Tibial artery (tissue), 4 donors: ENCODE data around the gene RHBDD3.

Source experiments
- DNase-seq, 2 donors: peaks; one replicate each; pipeline ENCODE4 v3.0.0-alpha.2; 2019
- H3K27ac ChIP-seq, 2 donors: fragments of 200-600 bp; sonication (generic) in 1 of 2; 1 replicate in 1 of 2; 2 replicates in 1 of 2; pipeline ENCODE4 v1.5.1; 2018 to 2019; ENCODE audit warnings: mild to moderate bottlenecking in 1 of 2
- H3K27me3 ChIP-seq, 2 donors: fragments of 200-600 bp; sonication (generic) in 1 of 2; one replicate each; pipeline versions ENCODE4 v1.5.1 to v1.6.0; 2016 to 2019
- H3K36me3 ChIP-seq, 3 donors: fragments of 200-600 bp; sonication (generic) in 2 of 3; one replicate each; pipeline ENCODE4 v1.5.1; 2016 to 2019; ENCODE audit warnings: mild to moderate bottlenecking in 2 of 3
- H3K4me1 ChIP-seq, 4 donors: fragments of 200-600 bp; sonication (generic) in 2 of 4; 1 replicate in 3 of 4; 2 replicates in 1 of 4; pipeline ENCODE4 v1.5.1; 2016 to 2019
- H3K4me3 ChIP-seq, 2 donors: fragments of 200-600 bp; sonication (generic) in 1 of 2; 1 replicate in 1 of 2; 2 replicates in 1 of 2; pipeline ENCODE4 v1.5.1; 2018 to 2019; ENCODE audit warnings: mild to moderate bottlenecking in 2 of 2
- H3K9me3 ChIP-seq, 3 donors: fragments of 200-600 bp; sonication (generic) in 1 of 3; one replicate each; pipeline ENCODE4 v1.5.1; 2016 to 2019
- CTCF ChIP-seq, 2 experiments: fragments of 200-600 bp in 1 of 2; fragments of 450-650 bp in 1 of 2; IDR thresholded peaks; one replicate each; pipeline ENCODE4 v1.5.1; 2017 to 2019; ENCODE audit warnings: antibody characterized with exemption in 2 of 2, mild to moderate bottlenecking in 1 of 2, moderate library complexity in 1 of 2
- intact Hi-C: fragments of 100-400 bp; cut with DNase I; formaldehyde crosslinking; loops from one replicate; pipeline ENCODE4 v1.15.0; 2023; ENCODE audit warnings: low total_unique reads

RHBDD3 gene

GRCh38 chr22:29298641-29299040 is 30.9 kb upstream of the RHBDD3 start:
- H3K36me3 ChIP-seq: peaks cover 70 to 78% (median 74%) of the 10 kb centered on the region in 3 donors
- no peak for TF ChIP-seq CTCF (IDR thresholded peaks at IDR 0.05)
- H3K4me3 ChIP-seq: no peak overlapping the region
- intact Hi-C loops: no loop called here
- H3K4me1 ChIP-seq: peaks cover 0 to 19% (median 12%) of the 10 kb centered on the region in 4 donors
- H3K27ac ChIP-seq: no peak overlapping the region
- no peak for DNase-seq
- H3K9me3 ChIP-seq: no peaks in the 10 kb centered on the region
- H3K27me3 ChIP-seq: no peaks in the 10 kb centered on the region

- no peaks in the 10 kb centered on the region for H3K9me3 ChIP-seq
- no peaks in the 10 kb centered on the region for H3K4me1 ChIP-seq
- H3K27me3 ChIP-seq: no peaks in the 10 kb centered on the region
- peaks cover 93 to 98% (median 97%) of the 10 kb centered on the region in 3 donors for H3K36me3 ChIP-seq
- intact Hi-C loops: no loop called here
- H3K27ac ChIP-seq: no peak overlapping the region
- DNase-seq: no peak
- TF ChIP-seq CTCF (IDR thresholded peaks at IDR 0.05): no peak
- no peak overlapping the region for H3K4me3 ChIP-seq
These were observed 24.6 kb upstream of the RHBDD3 start for GRCh38 chr22:29292379-29292778.

GRCh38 chr22:29291215-29291614 is 23.4 kb upstream of the RHBDD3 start:
- Histone ChIP-seq H3K27ac (no peak overlapping the region), H3K36me3 (peaks cover 93 to 98% (median 97%) of the 10 kb centered on the region in 3 donors), H3K27me3 (no peaks in the 10 kb centered on the region), H3K9me3 (no peaks in the 10 kb centered on the region), H3K4me3 (no peak overlapping the region), H3K4me1 (no peaks in the 10 kb centered on the region)
- intact Hi-C loops: no loop called here
- no peak for DNase-seq
- TF ChIP-seq CTCF (IDR thresholded peaks at IDR 0.05): no peak

GRCh38 chr22:29290061-29290460 is 22.3 kb upstream of the RHBDD3 start:
- no peaks in the 10 kb centered on the region for H3K27me3 ChIP-seq
- H3K9me3 ChIP-seq: no peaks in the 10 kb centered on the region
- peaks cover 93 to 98% (median 97%) of the 10 kb centered on the region in 3 donors for H3K36me3 ChIP-seq
- H3K27ac ChIP-seq: no peak overlapping the region
- no peak for TF ChIP-seq CTCF (IDR thresholded peaks at IDR 0.05)
- H3K4me1 ChIP-seq: no peaks in the 10 kb centered on the region
- DNase-seq: no peak
- intact Hi-C loops: no loop called here
- no peak overlapping the region for H3K4me3 ChIP-seq

GRCh38 chr22:29288837-29289236 is 21.1 kb upstream of the RHBDD3 start:
- intact Hi-C loops: no loop called here
- Histone ChIP-seq H3K27me3 (no peaks in the 10 kb centered on the region), H3K27ac (no peak overlapping the region), H3K4me1 (no peaks in the 10 kb centered on the region), H3K9me3 (no peaks in the 10 kb centered on the region), H3K4me3 (no peak overlapping the region), H3K36me3 (peaks cover 93 to 98% (median 97%) of the 10 kb centered on the region in 3 donors)
- DNase-seq: no peak
- TF ChIP-seq CTCF (IDR thresholded peaks at IDR 0.05): no peak

- intact Hi-C loops: no loop called here
- H3K4me1 ChIP-seq: no peaks in the 10 kb centered on the region
- TF ChIP-seq CTCF (IDR thresholded peaks at IDR 0.05): no peak
- DNase-seq: no peak
- H3K27ac ChIP-seq: no peak overlapping the region
- peaks cover 92 to 100% (median 95%) of the 10 kb centered on the region in 3 donors for H3K36me3 ChIP-seq
- no peak overlapping the region for H3K4me3 ChIP-seq
- H3K9me3 ChIP-seq: no peaks in the 10 kb centered on the region
- no peaks in the 10 kb centered on the region for H3K27me3 ChIP-seq
These were observed 16.4 kb upstream of the RHBDD3 start for GRCh38 chr22:29284196-29284595.
